ENCODE data around the gene DOCK1.
"Not testable (repeated sequence)": the region's sequence is repeated elsewhere in the genome, so short reads cannot be mapped to it uniquely, and the experiment has no call there.

DOCK1 gene

DNA sequence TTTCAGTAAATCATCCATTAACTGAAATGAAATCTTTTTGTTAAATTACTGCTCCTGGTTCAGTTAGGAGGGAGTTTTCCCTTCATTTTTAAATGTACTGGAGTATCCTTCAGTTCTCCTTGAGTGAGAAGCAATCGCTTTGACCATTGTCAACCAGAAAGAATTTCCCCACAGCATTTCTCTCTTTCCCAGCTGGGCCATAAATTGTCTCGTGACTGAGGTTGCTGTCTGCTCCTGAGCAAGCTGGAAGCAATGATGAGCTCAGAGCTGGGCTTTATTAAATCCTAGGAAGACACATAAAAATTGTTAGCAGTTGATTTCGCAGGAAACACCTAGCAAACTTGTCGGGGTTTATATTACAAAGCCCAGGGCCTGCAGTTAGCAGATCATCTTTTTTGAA, 393.2 kb downstream of the DOCK1 start:
- H3K9ac ChIP-seq: no peak overlapping the region
- no peak overlapping the region for H2AFZ ChIP-seq (ENCODE audit: low read depth)
- H3K4me2 ChIP-seq: no peak overlapping the region
- H3K36me3 ChIP-seq (ENCODE audit: insufficient read depth): no peaks in the 10 kb centered on the region
- no peaks in the 10 kb centered on the region for H3K27me3 ChIP-seq (ENCODE audit: insufficient read depth, low read depth)
- no peak overlapping the region for H3K27ac ChIP-seq
- TF ChIP-seq, protein P1, sequence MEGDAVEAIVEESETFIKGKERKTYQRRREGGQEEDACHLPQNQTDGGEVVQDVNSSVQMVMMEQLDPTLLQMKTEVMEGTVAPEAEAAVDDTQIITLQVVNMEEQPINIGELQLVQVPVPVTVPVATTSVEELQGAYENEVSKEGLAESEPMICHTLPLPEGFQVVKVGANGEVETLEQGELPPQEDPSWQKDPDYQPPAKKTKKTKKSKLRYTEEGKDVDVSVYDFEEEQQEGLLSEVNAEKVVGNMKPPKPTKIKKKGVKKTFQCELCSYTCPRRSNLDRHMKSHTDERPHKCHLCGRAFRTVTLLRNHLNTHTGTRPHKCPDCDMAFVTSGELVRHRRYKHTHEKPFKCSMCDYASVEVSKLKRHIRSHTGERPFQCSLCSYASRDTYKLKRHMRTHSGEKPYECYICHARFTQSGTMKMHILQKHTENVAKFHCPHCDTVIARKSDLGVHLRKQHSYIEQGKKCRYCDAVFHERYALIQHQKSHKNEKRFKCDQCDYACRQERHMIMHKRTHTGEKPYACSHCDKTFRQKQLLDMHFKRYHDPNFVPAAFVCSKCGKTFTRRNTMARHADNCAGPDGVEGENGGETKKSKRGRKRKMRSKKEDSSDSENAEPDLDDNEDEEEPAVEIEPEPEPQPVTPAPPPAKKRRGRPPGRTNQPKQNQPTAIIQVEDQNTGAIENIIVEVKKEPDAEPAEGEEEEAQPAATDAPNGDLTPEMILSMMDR (conservative IDR thresholded peaks at IDR 0.05; ENCODE audit: low read depth, low read length): no peak
- H4K20me1 ChIP-seq (ENCODE audit: insufficient read depth): no peaks in the 10 kb centered on the region
- no peaks in the 10 kb centered on the region for H3K79me2 ChIP-seq (ENCODE audit: insufficient read depth, low read depth)
- no peaks in the 10 kb centered on the region for H3K4me1 ChIP-seq (ENCODE audit: low read depth, poor library complexity, severe bottlenecking)
- no peak overlapping the region for H3K4me3 ChIP-seq (IDR thresholded peaks at IDR 0.05; ENCODE audit: insufficient read depth, low read depth, low read length)

DNA sequence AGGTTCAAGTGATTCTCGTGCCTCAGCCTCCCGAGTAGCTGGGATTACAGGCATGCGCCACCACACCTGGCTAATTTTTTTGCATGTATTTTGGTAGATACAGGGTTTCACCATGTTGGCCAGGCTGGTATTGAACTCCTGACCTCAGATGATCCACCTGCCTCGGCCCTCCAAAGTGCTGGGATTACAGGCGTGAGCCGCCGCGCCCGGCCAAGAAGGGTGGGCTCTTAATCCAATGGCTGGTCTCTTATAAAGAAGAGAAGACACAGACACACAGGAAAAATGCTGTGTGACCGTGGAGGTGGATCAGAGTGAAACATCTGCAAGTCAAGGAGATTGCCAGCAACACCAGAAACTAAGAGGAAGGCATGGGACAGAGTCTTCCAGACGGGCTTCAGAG, 394.0 kb downstream of the DOCK1 start:
- not testable (repeated sequence) for H2AFZ ChIP-seq (ENCODE audit: low read depth); H3K4me3 ChIP-seq (IDR thresholded peaks at IDR 0.05; ENCODE audit: insufficient read depth, low read depth, low read length); H3K9ac ChIP-seq; H3K4me2 ChIP-seq; H3K27ac ChIP-seq; H3K79me2 ChIP-seq (ENCODE audit: insufficient read depth, low read depth); H4K20me1 ChIP-seq (ENCODE audit: insufficient read depth); H3K4me1 ChIP-seq (ENCODE audit: low read depth, poor library complexity, severe bottlenecking); H3K36me3 ChIP-seq (ENCODE audit: insufficient read depth); H3K27me3 ChIP-seq (ENCODE audit: insufficient read depth, low read depth)

DNA sequence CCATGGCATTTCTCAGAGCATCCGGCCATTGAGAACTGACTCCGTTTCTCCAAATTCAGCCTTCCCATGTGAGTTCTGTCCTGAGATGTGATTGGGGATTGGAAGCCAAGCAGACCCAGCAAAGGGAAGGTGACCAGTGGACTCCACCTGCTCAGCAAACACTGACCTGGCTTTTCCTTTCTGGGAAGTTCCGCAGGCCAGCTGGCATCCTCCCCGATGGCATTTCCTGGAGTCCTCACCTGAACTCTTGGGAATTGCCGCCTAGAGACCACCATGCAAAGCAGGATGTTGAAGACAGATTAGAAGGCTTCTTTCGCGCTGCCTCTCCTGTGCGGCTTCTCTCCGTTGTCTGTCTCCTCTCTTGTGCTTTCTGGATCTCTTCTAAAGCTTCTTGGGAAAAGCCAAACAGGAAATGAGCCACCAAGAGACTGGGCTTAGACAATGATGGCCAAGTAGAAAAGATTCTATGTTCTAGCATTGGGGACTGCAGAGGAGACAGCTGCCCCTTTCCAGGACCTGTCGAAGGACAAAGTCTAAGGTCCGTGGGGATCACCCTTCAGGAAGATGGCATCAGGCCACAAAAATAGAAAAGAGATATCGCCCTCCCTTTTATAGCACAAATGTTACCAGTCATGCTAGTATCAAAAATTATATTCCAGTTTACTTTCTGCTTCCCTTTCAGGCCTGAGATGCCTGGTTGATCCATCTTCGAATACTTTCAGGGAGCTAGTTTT, 394.9 kb downstream of the DOCK1 start:
- Histone ChIP-seq H3K4me3 (IDR thresholded peaks at IDR 0.05; ENCODE audit: insufficient read depth, low read depth, low read length) (no peak overlapping the region), H4K20me1 (ENCODE audit: insufficient read depth) (no peaks in the 10 kb centered on the region)

DNA sequence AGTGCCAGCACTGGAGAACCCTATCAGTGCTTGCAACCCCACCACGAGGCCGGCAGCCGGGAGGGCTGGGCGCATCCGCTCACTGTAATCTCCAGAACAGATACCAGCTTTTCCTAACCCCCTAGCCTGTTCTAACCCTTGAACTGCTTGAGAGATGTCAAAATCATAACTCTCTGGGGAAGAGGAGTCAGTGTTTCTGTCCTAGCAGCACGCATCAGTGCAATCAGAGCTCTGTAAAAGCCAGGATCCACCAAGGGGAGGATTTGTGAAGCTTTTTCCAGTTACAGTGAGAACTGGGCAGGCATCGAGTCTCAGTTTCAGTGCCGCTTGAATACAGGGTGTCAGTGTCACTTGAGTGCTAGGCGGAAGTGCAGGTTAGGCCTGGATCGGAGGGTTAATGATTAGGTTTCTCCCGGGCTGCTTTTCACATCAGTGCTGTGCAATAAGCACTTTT, 395.7 kb downstream of the DOCK1 start:
- Histone ChIP-seq H4K20me1 (ENCODE audit: insufficient read depth) (no peaks in the 10 kb centered on the region), H3K27me3 (ENCODE audit: insufficient read depth, low read depth) (no peaks in the 10 kb centered on the region), H3K4me3 (IDR thresholded peaks at IDR 0.05; ENCODE audit: insufficient read depth, low read depth, low read length) (no peak overlapping the region), H3K9ac (no peak overlapping the region), H2AFZ (ENCODE audit: low read depth) (no peak overlapping the region), H3K36me3 (ENCODE audit: insufficient read depth) (no peaks in the 10 kb centered on the region), H3K4me1 (ENCODE audit: low read depth, poor library complexity, severe bottlenecking) (no peaks in the 10 kb centered on the region), H3K4me2 (no peak overlapping the region), H3K79me2 (ENCODE audit: insufficient read depth, low read depth) (no peaks in the 10 kb centered on the region), H3K27ac (no peak overlapping the region)
- TF ChIP-seq, protein P1 (conservative IDR thresholded peaks at IDR 0.05; ENCODE audit: low read depth, low read length): no peak

More for the DNA sequence above, 394.9 kb downstream of the DOCK1 start:
- no peak overlapping the region for H3K27ac ChIP-seq
- no peaks in the 10 kb centered on the region for H3K4me1 ChIP-seq (ENCODE audit: low read depth, poor library complexity, severe bottlenecking)
- H3K36me3 ChIP-seq (ENCODE audit: insufficient read depth): no peaks in the 10 kb centered on the region
- H3K9ac ChIP-seq: no peak overlapping the region
- no peak overlapping the region for H3K4me2 ChIP-seq
- no peak overlapping the region for H2AFZ ChIP-seq (ENCODE audit: low read depth)
- no peaks in the 10 kb centered on the region for H3K27me3 ChIP-seq (ENCODE audit: insufficient read depth, low read depth)
- H3K79me2 ChIP-seq (ENCODE audit: insufficient read depth, low read depth): no peaks in the 10 kb centered on the region
- TF ChIP-seq, protein P1 (conservative IDR thresholded peaks at IDR 0.05; ENCODE audit: low read depth, low read length): no peak

DNA sequence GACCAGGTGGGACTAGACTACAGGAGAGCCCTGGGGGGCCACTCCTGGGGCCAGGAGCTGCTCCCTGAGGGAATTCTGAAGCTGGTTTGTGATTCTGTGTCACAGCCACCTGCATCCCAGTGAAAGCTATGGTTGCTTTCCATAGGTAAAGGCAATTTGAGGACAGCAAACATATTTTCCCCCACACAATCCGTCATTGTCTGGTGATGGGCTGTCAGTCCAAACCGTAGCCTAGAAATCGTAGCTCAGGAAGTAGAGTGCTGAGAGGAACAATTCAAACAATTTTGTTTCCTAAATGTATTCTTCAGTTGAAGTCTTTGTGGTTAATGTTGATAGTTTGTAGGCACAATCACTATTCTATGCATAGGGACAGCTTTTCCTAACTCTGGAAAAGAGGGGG, 397.1 kb downstream of the DOCK1 start:
- H3K4me2 ChIP-seq: no peak overlapping the region
- H3K9ac ChIP-seq: no peak overlapping the region
- no peak overlapping the region for H2AFZ ChIP-seq (ENCODE audit: low read depth)
- TF ChIP-seq, protein P1 (conservative IDR thresholded peaks at IDR 0.05; ENCODE audit: low read depth, low read length): no peak
- H3K27ac ChIP-seq: no peak overlapping the region
- no peaks in the 10 kb centered on the region for H3K4me1 ChIP-seq (ENCODE audit: low read depth, poor library complexity, severe bottlenecking)
- H3K27me3 ChIP-seq (ENCODE audit: insufficient read depth, low read depth): no peaks in the 10 kb centered on the region
- no peaks in the 10 kb centered on the region for H3K36me3 ChIP-seq (ENCODE audit: insufficient read depth)
- no peak overlapping the region for H3K4me3 ChIP-seq (IDR thresholded peaks at IDR 0.05; ENCODE audit: insufficient read depth, low read depth, low read length)
- no peaks in the 10 kb centered on the region for H3K79me2 ChIP-seq (ENCODE audit: insufficient read depth, low read depth)
- no peaks in the 10 kb centered on the region for H4K20me1 ChIP-seq (ENCODE audit: insufficient read depth)

Measured in KMS-11 (cell line).